HepG2 (cell line): ENCODE results near the gene ACKR3. TPM values are rescaled to one million over a fixed set of nuclear protein-coding genes. Genes with fewer than 3 reads are reported as not detected.

Source experiments
- ATAC-seq: fragments of 200-7000 bp; cut with Tn5 transposase; 3 replicates; pipeline ENCODE4 v1.9.1; 2020; ENCODE audit warnings: mild to moderate bottlenecking, moderate library complexity
- BruUV-seq: library from RNA; stranded (reverse); fragments of 400-500 nt; replicated peaks from 2 replicates; lab custom pipeline; 2021; lab: Mats Ljungman, UMichigan
- CTCF ChIA-PET: fragments of 300-600 bp; formaldehyde crosslinking; extraction: SDS; loops from one replicate; lab custom pipeline; 2021; ENCODE audit warnings: low total read pairs, inconsistent platforms, low intra/inter-chr PET ratio; lab: Yijun Ruan, JAX
- POLR2A ChIA-PET: fragments of 350-600 bp; sonication (Branson Sonifier 250); formaldehyde crosslinking; loops from one replicate; lab custom pipeline; 2020; ENCODE audit warnings: antibody characterized with exemption, inconsistent platforms; lab: Yijun Ruan, JAX
- DNase-seq: peaks from one replicate; pipeline ENCODE4 v3.0.0-alpha.2; 2015; ENCODE audit warnings: low spot score
- FAIRE-seq: peaks from 3 replicates; lab custom pipeline; 2011; peaks lifted over from hg19 to GRCh38; lab: Jason Lieb, UNC
- H2AFZ ChIP-seq: one replicate; pipeline ENCODE4 v1.6.1; 2011; ENCODE audit warnings: low read length, inconsistent platforms
- H3K27ac ChIP-seq: fragments of 300-600 bp; 3 replicates; pipeline ENCODE4 v1.8.0; 2011; ENCODE audit warnings: mixed run types, mild to moderate bottlenecking, mixed read lengths, low read length, inconsistent platforms; ENCODE audit not compliant: insufficient read depth; ENCODE audit errors: extremely low read length
- H3K27me3 ChIP-seq, 2 experiments: fragments of 200-600 bp in 1 of 2; 2 replicates in 1 of 2; 3 replicates in 1 of 2; pipeline versions ENCODE4 v1.6.0 to v1.8.0; 2011; ENCODE audit warnings: low read length in 2 of 2, mild to moderate bottlenecking in 2 of 2, moderate library complexity in 2 of 2, inconsistent platforms in 1 of 2; ENCODE audit not compliant: insufficient read depth in 2 of 2, control insufficient read depth in 1 of 2
- H3K36me3 ChIP-seq, 2 experiments: fragments of 200-600 bp in 1 of 2; replicated peaks in 1 of 2; 2 replicates in 1 of 2; 3 replicates in 1 of 2; pipeline versions ENCODE4 v1.5.1 to v1.8.0; 2011; ENCODE audit warnings: low read length in 2 of 2, inconsistent platforms in 1 of 2; ENCODE audit not compliant: insufficient read depth in 2 of 2, control insufficient read depth in 1 of 2
- H3K4me1 ChIP-seq: 2 replicates; pipeline ENCODE4 v1.5.1; 2012; ENCODE audit warnings: low read length, inconsistent platforms; ENCODE audit not compliant: insufficient read depth
- H3K4me2 ChIP-seq: 2 replicates; pipeline ENCODE4 v1.6.0; 2011; ENCODE audit warnings: low read depth, low read length, inconsistent platforms
- H3K4me3 ChIP-seq, 3 experiments: fragments of 200-600 bp in 1 of 3; sonication (generic), shearing (Covaris generic) in 1 of 3; replicated peaks in 1 of 3; 2 replicates each; pipeline ENCODE4 v1.5.1; 2011 to 2016; ENCODE audit warnings: low read length in 3 of 3, inconsistent platforms in 2 of 3, low read depth in 2 of 3, mild to moderate bottlenecking in 2 of 3, control low read depth in 1 of 3, mixed read lengths in 1 of 3; ENCODE audit not compliant: insufficient read depth in 1 of 3
- H3K79me2 ChIP-seq: one replicate; pipeline ENCODE4 v1.6.1; 2011; ENCODE audit warnings: low read length, inconsistent platforms; ENCODE audit not compliant: insufficient read depth
- H3K9ac ChIP-seq: 2 replicates; pipeline ENCODE4 v1.6.0; 2011; ENCODE audit warnings: mild to moderate bottlenecking, low read depth, low read length, inconsistent platforms; ENCODE audit not compliant: insufficient read depth
- H3K9me3 ChIP-seq: 2 replicates; pipeline ENCODE4 v1.5.1; 2012; ENCODE audit warnings: mild to moderate bottlenecking, low read length
- H4K20me1 ChIP-seq: 2 replicates; pipeline ENCODE4 v1.6.0; 2011; ENCODE audit warnings: inconsistent platforms, mild to moderate bottlenecking, low read length, moderate library complexity; ENCODE audit not compliant: insufficient read depth
- BHLHE40 ChIP-seq: IDR thresholded peaks from 2 replicates; pipeline ENCODE4 v1.6.1; 2011; ENCODE audit warnings: low read length, improper control_type of control experiment
- CBX5 ChIP-seq: sonication (generic); formaldehyde crosslinking; IDR thresholded peaks from 2 replicates; pipeline ENCODE4 v1.4.0; 2020; ENCODE audit warnings: missing genetic modification reagents, borderline replicate concordance
- CC2D1A ChIP-seq: sonication (generic); formaldehyde crosslinking; IDR thresholded peaks from 2 replicates; pipeline ENCODE4 v1.8.1; 2023; ENCODE audit warnings: mild to moderate bottlenecking, missing genetic modification reagents
- HNF4G ChIP-seq, 2 experiments: sonication (generic) in 1 of 2; formaldehyde crosslinking in 1 of 2; IDR thresholded peaks; 2 replicates each; pipeline versions ENCODE4 v1.4.0 to v1.6.1; 2011 to 2020; ENCODE audit warnings: borderline replicate concordance in 2 of 2, low read depth in 2 of 2, mild to moderate bottlenecking in 2 of 2, low read length in 1 of 2, missing genetic modification reagents in 1 of 2, moderate library complexity in 1 of 2
- KLF15 ChIP-seq: sonication (generic); formaldehyde crosslinking; IDR thresholded peaks from 2 replicates; pipeline ENCODE4 v1.8.1; 2023; ENCODE audit warnings: borderline replicate concordance, mild to moderate bottlenecking, inconsistent platforms, missing genetic modification reagents, mixed read lengths
- KLF16 ChIP-seq, 2 experiments: sonication (generic) in 1 of 2; formaldehyde crosslinking in 1 of 2; IDR thresholded peaks; 2 replicates each; pipeline versions ENCODE4 v1.6.1 to v1.8.0; 2016 to 2023; ENCODE audit warnings: missing genetic modification reagents in 2 of 2, missing compliant biosample characterization in 1 of 2
- NFE2L1 ChIP-seq: sonication (generic); formaldehyde crosslinking; IDR thresholded peaks from 2 replicates; pipeline ENCODE4 v1.4.0; 2020; ENCODE audit warnings: missing genetic modification reagents, mild to moderate bottlenecking, borderline replicate concordance
- ZC3H4 ChIP-seq: sonication (generic); formaldehyde crosslinking; IDR thresholded peaks from 2 replicates; pipeline ENCODE4 v1.4.0; 2020; ENCODE audit warnings: missing genetic modification reagents, borderline replicate concordance
- WGBS: methylation state at CpG from one replicate; pipeline ENCODE4 v1.1.6; 2017; ENCODE audit warnings: low lambda C conversion rate; 5-methylcytosine and 5-hydroxymethylcytosine counted together
- in situ Hi-C: cut with HindIII; loops from 2 replicates; pipeline ENCODE4 v1.10.0; 2017; ENCODE audit warnings: low pct_unique_long_range_greater_than_20kb; ENCODE audit not compliant: extremely low pct_ligation_motif_present
- intact Hi-C: fragments of 100-400 bp; cut with micrococcal nuclease; formaldehyde crosslinking; loops from one replicate; pipeline ENCODE4 v1.10.0; 2022; ENCODE audit not compliant: unreplicated experiment
- polyA plus RNA-seq, 8 experiments: library from polyadenylated mRNA; depleted of rRNA in 3 of 8; stranded (reverse) in 7 of 8; unstranded in 1 of 8; fragments of >200 nt; fragmentation: Illumina TruSeq in 4 of 8; extraction: Trizol in 4 of 8; gene quantifications; 2 replicates each; pipeline versions ENCODE4 v1.2.1 to v1.2.3, GENCODE V29; 2011 to 2016; ENCODE audit warnings: low read depth in 4 of 8, missing spikeins in 1 of 8, mixed read lengths in 1 of 8; ENCODE audit not compliant: insufficient read depth in 1 of 8
- total RNA-seq, 5 experiments: library from RNA; depleted of rRNA; stranded (reverse); fragments of >200 nt; fragmentation: Illumina TruSeq; extraction: Trizol; gene quantifications; 2 replicates each; pipeline ENCODE4 v1.2.3, GENCODE V29; 2016; ENCODE audit warnings: low read depth in 1 of 5
- TF ChIP-seq, protein P1 (sequence below): sonication (generic); formaldehyde crosslinking; IDR thresholded peaks from 2 replicates; pipeline ENCODE4 v1.8.1; 2023; ENCODE audit warnings: missing genetic modification reagents, inconsistent platforms, borderline replicate concordance

Gene ACKR3
- total and polyA plus RNA-seq, 2 of the 13 experiments (the other 11 are each of a cell fraction or from before 2014, with no cell fraction given), result not detected

DNA sequence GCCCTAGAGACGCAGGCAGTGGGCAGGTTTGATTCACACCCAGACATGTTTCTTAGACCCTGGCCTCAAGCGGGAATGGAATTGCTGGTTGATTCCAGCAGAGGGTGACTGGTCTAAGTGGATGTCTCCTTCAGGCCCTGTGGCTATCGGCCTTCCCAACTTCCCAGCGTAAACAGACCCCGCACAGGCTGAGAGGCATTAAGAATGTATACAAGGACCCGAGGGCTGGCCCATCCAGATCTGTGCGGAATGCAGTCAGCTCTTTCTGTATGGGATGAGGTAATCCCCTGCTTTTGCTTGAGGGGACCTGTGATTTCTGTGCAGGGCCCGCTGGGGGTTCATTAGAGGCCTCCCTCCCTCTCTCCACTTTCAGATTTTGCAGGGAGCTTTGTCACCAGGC, 6.5 kb downstream of the ACKR3 start:
- intact Hi-C loops, result no loop called here
- Histone ChIP-seq H3K27me3 (peaks cover 3 to 52% of the 10 kb centered on the region in 2 experiments), H3K4me3 (no peak overlapping the region), H3K4me1 (no peaks in the 10 kb centered on the region), H3K36me3 (no peaks in the 10 kb centered on the region), H3K9ac (no peak overlapping the region), H3K9me3 (no peaks in the 10 kb centered on the region), H4K20me1 (no peaks in the 10 kb centered on the region), H2AFZ (no peak overlapping the region), H3K79me2 (no peaks in the 10 kb centered on the region), H3K4me2 (no peak overlapping the region), H3K27ac (no peak overlapping the region)
- CTCF ChIA-PET, result no interaction called here
- POLR2A ChIA-PET, result no interaction called here
- TF ChIP-seq BHLHE40, result no peak
- TF ChIP-seq HNF4G (IDR thresholded peaks at IDR 0.05; ENCODE audit: borderline replicate concordance, low read depth, low read length), result no peak
- TF ChIP-seq HNF4G (CRISPR knock-in tag; IDR thresholded peaks at IDR 0.05; ENCODE audit: borderline replicate concordance, low read depth), result no peak
- no peak for TF ChIP-seq ZC3H4 (CRISPR knock-in tag)
- TF ChIP-seq, protein P1, sequence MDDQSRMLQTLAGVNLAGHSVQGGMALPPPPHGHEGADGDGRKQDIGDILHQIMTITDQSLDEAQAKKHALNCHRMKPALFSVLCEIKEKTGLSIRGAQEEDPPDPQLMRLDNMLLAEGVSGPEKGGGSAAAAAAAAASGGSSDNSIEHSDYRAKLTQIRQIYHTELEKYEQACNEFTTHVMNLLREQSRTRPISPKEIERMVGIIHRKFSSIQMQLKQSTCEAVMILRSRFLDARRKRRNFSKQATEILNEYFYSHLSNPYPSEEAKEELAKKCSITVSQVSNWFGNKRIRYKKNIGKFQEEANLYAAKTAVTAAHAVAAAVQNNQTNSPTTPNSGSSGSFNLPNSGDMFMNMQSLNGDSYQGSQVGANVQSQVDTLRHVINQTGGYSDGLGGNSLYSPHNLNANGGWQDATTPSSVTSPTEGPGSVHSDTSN (CRISPR knock-in tag), result no peak
- TF ChIP-seq CBX5, result no peak
- TF ChIP-seq KLF15, result no peak
- TF ChIP-seq KLF16 (CRISPR knock-in tag; IDR thresholded peaks at IDR 0.05), result no peak
- TF ChIP-seq CC2D1A (CRISPR knock-in tag), result no peak
- TF ChIP-seq NFE2L1 (CRISPR knock-in tag), result no peak
- no peak for DNase-seq
- no TSS peak for BruUV-seq
- no peak for ATAC-seq
- 42% methylated on average over 7 of the region's 8 CpGs for WGBS
- FAIRE-seq, result no peak
- in situ Hi-C loops, result no loop called here
